ENCODE measurements around the gene PRADC1.

Gene PRADC1

GRCh38 chr2:73233932-73234832, 1.1 kb upstream of the PRADC1 start, which contains the start of gene CCT7:
CCT7 (plus strand) TSS chr2:73234308; CDS start chr2:73234379, 71 bp downstream.
- DNase-seq, result peak; percentile 78 to 80

GRCh38 chr2:73232403-73233153, 461 bp downstream of the PRADC1 start:
- no peak for DNase-seq

GRCh38 chr2:73228631-73229030, 4.4 kb downstream of the PRADC1 start:
- DNase-seq, result no peak

- DNase-seq, result no peak
These were observed 6.0 kb downstream of the PRADC1 start for GRCh38 chr2:73227086-73227485.

GRCh38 chr2:73225513-73226360, 7.3 kb downstream of the PRADC1 start:
- no peak for DNase-seq

- no peak for DNase-seq
These were observed 9.2 kb downstream of the PRADC1 start for GRCh38 chr2:73223821-73224220.

GRCh38 chr2:73218298-73218697, 14.7 kb downstream of the PRADC1 start:
- DNase-seq, result no peak

GRCh38 chr2:73217826-73218225, 15.2 kb downstream of the PRADC1 start:
- no peak for DNase-seq

GRCh38 chr2:73217160-73217559, 15.9 kb downstream of the PRADC1 start:
- no peak for DNase-seq

- DNase-seq, result no peak
These were observed 17.8 kb downstream of the PRADC1 start for GRCh38 chr2:73215254-73215653.

- peak; percentile 91 to 93 for DNase-seq
These were observed 18.7 kb downstream of the PRADC1 start, which contains the start of gene SMYD5 for GRCh38 chr2:73214120-73215035. SMYD5 (plus strand) TSS chr2:73214245; CDS start chr2:73214267, 22 bp downstream.

- DNase-seq, result peak; percentile 69 to 77
These were observed 20.4 kb downstream of the PRADC1 start for GRCh38 chr2:73212448-73213176.

- no peak for DNase-seq
These were observed 21.0 kb downstream of the PRADC1 start for GRCh38 chr2:73212098-73212447.

- DNase-seq, result no peak
These were observed 22.3 kb downstream of the PRADC1 start for GRCh38 chr2:73210696-73211095.

GRCh38 chr2:73210019-73210418, 23.0 kb downstream of the PRADC1 start:
- no peak for DNase-seq

GRCh38 chr2:73208258-73208657, 24.8 kb downstream of the PRADC1 start:
- DNase-seq, result no peak

- no peak for DNase-seq
These were observed 27.4 kb downstream of the PRADC1 start for GRCh38 chr2:73205611-73206010.

- no peak for DNase-seq
These were observed 29.9 kb downstream of the PRADC1 start for GRCh38 chr2:73203055-73203681.

- no peak for DNase-seq
These were observed 30.6 kb downstream of the PRADC1 start, which contains the start of gene NOTO for GRCh38 chr2:73202156-73203054. NOTO (plus strand) TSS chr2:73202574; CDS start chr2:73202667, 93 bp downstream.

All from stimulated activated CD4-positive, alpha-beta T cell treated with anti-CD3 and anti-CD28 coated beads, Interleukin-2, amount 100 ng/mL, for 48 hours (primary cell).